Natural killer cell (primary cell): ENCODE data around the gene FBXW11. TPM values are rescaled to one million over a fixed set of nuclear protein-coding genes. Genes with fewer than 3 reads are reported as not detected.
A peak's percentile ranks its signal among the peaks of the same experiment; 100 is the strongest.

Experiments
- ATAC-seq, 3 donors: fragments of 150-1000 bp in 2 of 3; fragments of 200-7000 bp in 1 of 3; cut with Tn5 transposase; 1 replicate in 1 of 3; 2 replicates in 2 of 3; pipeline ENCODE4 v1.10.0; 2021; ENCODE audit warnings: mild to moderate bottlenecking in 2 of 3, moderate library complexity in 2 of 3
- DNase-seq, 2 donors: peaks; one replicate each; pipeline versions ENCODE4 v3.0.0 to v3.0.0-alpha.2; 2013 to 2021; ENCODE audit warnings: mixed read lengths in 1 of 2
- H3K27ac ChIP-seq: one replicate; pipeline ENCODE4 v1.5.1; 2013; ENCODE audit warnings: mild to moderate bottlenecking, low read length
- H3K27me3 ChIP-seq: one replicate; pipeline ENCODE4 v1.6.1; 2013; ENCODE audit warnings: low read length; ENCODE audit not compliant: control insufficient read depth, insufficient read depth
- H3K36me3 ChIP-seq: one replicate; pipeline ENCODE4 v1.6.1; 2013; ENCODE audit warnings: low read length; ENCODE audit not compliant: control insufficient read depth, insufficient read depth
- H3K4me1 ChIP-seq: one replicate; pipeline ENCODE4 v1.6.1; 2013; ENCODE audit warnings: low read length; ENCODE audit not compliant: control insufficient read depth, insufficient read depth
- H3K4me3 ChIP-seq: one replicate; pipeline ENCODE4 v1.5.1; 2013; ENCODE audit warnings: low read length
- H3K9me3 ChIP-seq: one replicate; pipeline ENCODE4 v1.6.1; 2013; ENCODE audit warnings: low read length; ENCODE audit not compliant: control insufficient read depth, insufficient read depth
- H3K27ac Mint-ChIP-seq, 2 donors: one replicate each; pipeline ENCODE4 v1.8.0; 2022; ENCODE audit warnings: mild to moderate bottlenecking in 2 of 2, mixed read lengths in 2 of 2, moderate library complexity in 1 of 2
- H3K27me3 Mint-ChIP-seq, 2 donors: one replicate each; pipeline ENCODE4 v1.8.0; 2022; ENCODE audit warnings: low read depth in 2 of 2, mixed read lengths in 2 of 2
- H3K36me3 Mint-ChIP-seq: one replicate; pipeline ENCODE4 v1.8.0; 2022; ENCODE audit warnings: mixed read lengths
- H3K4me1 Mint-ChIP-seq, 2 donors: one replicate each; pipeline ENCODE4 v1.8.0; 2022; ENCODE audit warnings: mixed read lengths in 2 of 2
- H3K4me3 Mint-ChIP-seq: one replicate; pipeline ENCODE4 v1.8.0; 2022; ENCODE audit warnings: mild to moderate bottlenecking, moderate library complexity, mixed read lengths
- H3K9me3 Mint-ChIP-seq, 2 donors: one replicate each; pipeline ENCODE4 v1.8.0; 2022; ENCODE audit warnings: mixed read lengths in 2 of 2
- WGBS: methylation state at CpG from one replicate; pipeline ENCODE4 v1.1.7; 2013; ENCODE audit warnings: missing lambda C conversion rate; ENCODE audit not compliant: insufficient coverage; 5-methylcytosine and 5-hydroxymethylcytosine counted together
- intact Hi-C: fragments of 100-400 bp; cut with micrococcal nuclease; formaldehyde crosslinking; loops from one replicate; pipeline ENCODE4 v1.14.2; 2022
- total RNA-seq, 4 donors: library from RNA; stranded (reverse); fragments of 120-200 nt in 1 of 4; gene quantifications; one replicate each; pipeline versions ENCODE4 v1.2.3 to v1.2.4, GENCODE V29; 2013 to 2022
- TF ChIP-seq, protein P1 (sequence below): fragments of 200-600 bp; IDR thresholded peaks from one replicate; pipeline ENCODE4 v1.8.0; 2022; ENCODE audit warnings: antibody characterized with exemption

The FBXW11 gene
- total RNA-seq, 3 donors from 2014 or later (not counting 1 experiment from before 2014, with no cell fraction given), result 26.7 to 40.3 (median 39.5) TPM

DNA sequence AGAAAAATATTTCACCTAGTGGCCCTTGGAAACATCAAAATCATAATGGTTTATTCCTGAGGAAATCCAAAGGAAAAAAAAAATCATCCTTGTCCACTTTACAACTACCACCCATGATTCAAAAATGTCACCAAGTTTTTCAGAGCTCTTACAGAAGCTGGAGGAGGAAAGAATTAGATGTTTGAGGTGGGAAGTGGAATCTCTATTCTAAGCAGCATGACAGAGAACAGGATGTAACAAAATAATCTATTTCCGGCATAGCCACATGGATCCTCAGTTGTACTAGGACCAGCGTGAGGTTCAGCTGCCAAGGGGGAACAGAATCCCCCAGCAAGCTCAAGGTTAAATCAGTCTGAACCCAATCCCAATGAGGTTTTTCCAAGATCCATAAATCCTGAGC lies 40.2 kb downstream of the FBXW11 start:
- Mint-ChIP-seq H3K4me3 (peak overlapping the region; percentile 13), H3K27me3 (no peaks in the 10 kb centered on the region), H3K9me3 (no peaks in the 10 kb centered on the region), H3K36me3 (no peaks in the 10 kb centered on the region), H3K4me1 (peaks cover 64 to 70% of the 10 kb centered on the region in 2 donors), H3K27ac (peak overlapping the region; percentile 78 to 80)
- peaks cover 17% of the 10 kb centered on the region for H3K4me1 ChIP-seq
- H3K9me3 ChIP-seq, result peaks cover 3% of the 10 kb centered on the region
- H3K27me3 ChIP-seq, result no peaks in the 10 kb centered on the region
- intact Hi-C loops, result no loop called here
- DNase-seq, result no peak
- 27% methylated on average over 2 of the region's 2 CpGs for WGBS
- H3K27ac ChIP-seq, result peak overlapping the region; percentile 17
- TF ChIP-seq, protein P1, sequence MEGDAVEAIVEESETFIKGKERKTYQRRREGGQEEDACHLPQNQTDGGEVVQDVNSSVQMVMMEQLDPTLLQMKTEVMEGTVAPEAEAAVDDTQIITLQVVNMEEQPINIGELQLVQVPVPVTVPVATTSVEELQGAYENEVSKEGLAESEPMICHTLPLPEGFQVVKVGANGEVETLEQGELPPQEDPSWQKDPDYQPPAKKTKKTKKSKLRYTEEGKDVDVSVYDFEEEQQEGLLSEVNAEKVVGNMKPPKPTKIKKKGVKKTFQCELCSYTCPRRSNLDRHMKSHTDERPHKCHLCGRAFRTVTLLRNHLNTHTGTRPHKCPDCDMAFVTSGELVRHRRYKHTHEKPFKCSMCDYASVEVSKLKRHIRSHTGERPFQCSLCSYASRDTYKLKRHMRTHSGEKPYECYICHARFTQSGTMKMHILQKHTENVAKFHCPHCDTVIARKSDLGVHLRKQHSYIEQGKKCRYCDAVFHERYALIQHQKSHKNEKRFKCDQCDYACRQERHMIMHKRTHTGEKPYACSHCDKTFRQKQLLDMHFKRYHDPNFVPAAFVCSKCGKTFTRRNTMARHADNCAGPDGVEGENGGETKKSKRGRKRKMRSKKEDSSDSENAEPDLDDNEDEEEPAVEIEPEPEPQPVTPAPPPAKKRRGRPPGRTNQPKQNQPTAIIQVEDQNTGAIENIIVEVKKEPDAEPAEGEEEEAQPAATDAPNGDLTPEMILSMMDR, result no peak
- ATAC-seq, result peak in 1 of 3 donors; percentile 36
- H3K4me3 ChIP-seq, result no peak overlapping the region
- no peaks in the 10 kb centered on the region for H3K36me3 ChIP-seq

DNA sequence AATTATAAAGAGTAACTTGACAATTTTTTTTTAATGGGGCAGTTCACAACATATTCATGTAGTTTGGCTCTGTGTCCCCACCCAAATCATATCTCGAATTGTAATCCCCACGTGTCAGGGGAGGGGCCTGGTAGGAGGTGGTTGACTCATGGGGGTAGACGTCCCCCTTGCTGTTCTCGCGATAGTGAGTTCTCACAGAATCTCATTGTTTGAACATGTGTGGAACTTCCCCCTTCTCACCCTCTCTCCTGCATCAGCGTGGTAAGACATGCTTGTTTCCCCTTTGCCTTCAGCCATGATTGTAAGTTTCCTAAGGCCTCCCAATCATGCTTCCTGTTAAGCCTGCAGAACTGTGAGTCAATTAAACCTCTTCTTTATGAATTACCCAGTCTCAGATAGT lies 40.7 kb downstream of the FBXW11 start:
- H3K4me1 Mint-ChIP-seq, result peaks cover 59 to 68% of the 10 kb centered on the region in 2 donors
- H3K4me3 ChIP-seq, result no peak overlapping the region
- H3K4me3 Mint-ChIP-seq, result peak overlapping the region; percentile 28
- no peaks in the 10 kb centered on the region for H3K36me3 Mint-ChIP-seq
- H3K27me3 ChIP-seq, result no peaks in the 10 kb centered on the region
- DNase-seq (peak in 1 of 2 donors; percentile 23), ATAC-seq (peak; percentile 64 to 95 (median 91))
- TF ChIP-seq, protein P1, result no peak
- H3K27ac ChIP-seq, result no peak overlapping the region
- H3K27me3 Mint-ChIP-seq, result no peaks in the 10 kb centered on the region
- no peaks in the 10 kb centered on the region for H3K36me3 ChIP-seq
- peaks cover 3% of the 10 kb centered on the region for H3K9me3 ChIP-seq
- intact Hi-C loops, result no loop called here
- H3K27ac Mint-ChIP-seq, result peak overlapping the region; percentile 78 to 80
- WGBS, result 15% methylated on average over 4 of the region's 6 CpGs
- no peaks in the 10 kb centered on the region for H3K9me3 Mint-ChIP-seq
- H3K4me1 ChIP-seq, result peaks cover 15% of the 10 kb centered on the region

DNA sequence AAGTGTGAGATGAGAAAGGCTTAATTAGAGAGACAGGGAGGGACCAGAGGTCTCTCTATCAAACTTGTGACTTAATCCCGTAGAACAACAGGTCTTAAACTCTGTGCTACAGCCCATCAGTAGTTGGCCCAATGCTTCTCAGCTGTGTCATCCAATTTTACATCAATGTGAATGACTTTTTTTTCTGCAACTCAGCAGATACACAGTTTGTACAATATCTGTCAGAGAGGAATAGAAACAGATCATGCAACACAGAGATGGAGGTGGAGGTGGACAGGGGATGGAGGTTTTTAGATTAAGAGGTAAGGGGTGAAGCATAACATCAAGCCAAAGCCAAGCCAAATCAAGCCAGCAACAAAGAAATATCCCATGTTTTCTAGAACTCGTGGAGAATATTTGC lies 43.0 kb downstream of the FBXW11 start:
- H3K4me3 ChIP-seq, result no peak overlapping the region
- H3K36me3 Mint-ChIP-seq, result no peaks in the 10 kb centered on the region
- peaks cover 52 to 60% of the 10 kb centered on the region in 2 donors for H3K4me1 Mint-ChIP-seq
- no peaks in the 10 kb centered on the region for H3K27me3 Mint-ChIP-seq
- no peak overlapping the region for H3K4me3 Mint-ChIP-seq
- DNase-seq (no peak), ATAC-seq (no peak)
- H3K27me3 ChIP-seq, result no peaks in the 10 kb centered on the region
- H3K4me1 ChIP-seq, result peaks cover 8% of the 10 kb centered on the region
- H3K27ac Mint-ChIP-seq, result no peak overlapping the region
- TF ChIP-seq, protein P1, result no peak
- H3K27ac ChIP-seq, result no peak overlapping the region
- H3K9me3 Mint-ChIP-seq, result no peaks in the 10 kb centered on the region
- 89% methylated on average over 2 of the region's 2 CpGs for WGBS
- no peaks in the 10 kb centered on the region for H3K9me3 ChIP-seq
- intact Hi-C loops, result loop anchor here (5.0 kb wide), 1 partner anchor 36 kb away; no protein-coding TSS in a partner anchor
- H3K36me3 ChIP-seq, result no peaks in the 10 kb centered on the region

DNA sequence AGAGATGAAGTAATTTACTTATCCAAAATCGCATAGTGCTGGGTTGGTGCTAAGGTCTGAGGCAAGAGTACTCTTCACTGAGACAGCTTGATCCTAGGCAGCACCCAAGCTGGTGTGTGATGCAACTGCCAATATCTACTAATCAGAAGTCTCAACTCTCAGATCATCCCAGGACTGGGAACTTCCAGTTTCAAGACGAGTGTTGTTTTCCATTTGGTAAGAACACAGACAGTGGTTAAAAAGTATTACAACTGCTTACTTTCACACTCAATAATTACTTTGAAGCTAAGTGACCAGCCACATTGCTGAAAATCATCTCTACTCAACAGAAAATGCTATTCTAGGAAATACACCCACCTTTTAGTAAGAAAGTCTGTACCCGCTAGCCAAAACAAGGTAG lies 45.3 kb downstream of the FBXW11 start:
- H3K9me3 Mint-ChIP-seq, result no peaks in the 10 kb centered on the region
- Histone ChIP-seq H3K27ac (no peak overlapping the region), H3K4me1 (peaks cover 17% of the 10 kb centered on the region), H3K36me3 (no peaks in the 10 kb centered on the region), H3K4me3 (no peak overlapping the region), H3K27me3 (no peaks in the 10 kb centered on the region), H3K9me3 (no peaks in the 10 kb centered on the region)
- no peak overlapping the region for H3K4me3 Mint-ChIP-seq
- ATAC-seq (no peak), DNase-seq (no peak)
- peaks cover 62 to 64% of the 10 kb centered on the region in 2 donors for H3K4me1 Mint-ChIP-seq
- no peaks in the 10 kb centered on the region for H3K36me3 Mint-ChIP-seq
- TF ChIP-seq, protein P1, result no peak
- intact Hi-C loops, result loop anchor here (5.0 kb wide), 1 partner anchor 34 kb away; no protein-coding TSS in a partner anchor
- H3K27me3 Mint-ChIP-seq, result no peaks in the 10 kb centered on the region
- no peak overlapping the region for H3K27ac Mint-ChIP-seq
- WGBS, result 86% methylated on average over 2 of the region's 3 CpGs
